Naive B cell (primary cell): ENCODE data around the gene DPYD. TPM values are rescaled to one million over a fixed set of nuclear protein-coding genes. Genes with fewer than 3 reads are reported as not detected.
A peak's percentile ranks its signal among the peaks of the same experiment; 100 is the strongest.

Experiments used
- ATAC-seq, 2 donors: fragments of 150-1000 bp; cut with Tn5 transposase; 2 replicates each; pipeline ENCODE4 v1.10.0; 2021; ENCODE audit warnings: low read depth in 2 of 2, mild to moderate bottlenecking in 2 of 2, moderate library complexity in 2 of 2
- DNase-seq: peaks from one replicate; pipeline ENCODE4 v3.0.0; 2022
- H3K27ac Mint-ChIP-seq, 6 donors: one replicate each; pipeline ENCODE4 v1.8.0; 2020 to 2022; ENCODE audit warnings: mild to moderate bottlenecking in 6 of 6, mixed read lengths in 6 of 6, moderate library complexity in 5 of 6, inconsistent platforms in 2 of 6
- H3K27me3 Mint-ChIP-seq, 3 donors: one replicate each; pipeline ENCODE4 v1.8.0; 2021 to 2022; ENCODE audit warnings: mixed read lengths in 3 of 3, mild to moderate bottlenecking in 1 of 3
- H3K36me3 Mint-ChIP-seq, 2 donors: one replicate each; pipeline ENCODE4 v1.8.0; 2020 to 2022; ENCODE audit warnings: mixed read lengths in 2 of 2, inconsistent platforms in 1 of 2, mild to moderate bottlenecking in 1 of 2
- H3K4me1 Mint-ChIP-seq, 3 donors: one replicate each; pipeline ENCODE4 v1.8.0; 2020 to 2022; ENCODE audit warnings: mixed read lengths in 3 of 3, inconsistent platforms in 1 of 3, mild to moderate bottlenecking in 1 of 3, moderate library complexity in 1 of 3
- H3K4me3 Mint-ChIP-seq, 8 donors: one replicate each; pipeline ENCODE4 v1.8.0; 2020 to 2022; ENCODE audit warnings: mild to moderate bottlenecking in 8 of 8, mixed read lengths in 8 of 8, moderate library complexity in 8 of 8, inconsistent platforms in 2 of 8
- H3K9me3 Mint-ChIP-seq, 7 donors: one replicate each; pipeline ENCODE4 v1.8.0; 2020 to 2022; ENCODE audit warnings: mixed read lengths in 7 of 7, mild to moderate bottlenecking in 5 of 7, inconsistent platforms in 2 of 7, moderate library complexity in 1 of 7
- polyA plus RNA-seq, 6 donors: library from polyadenylated mRNA; unstranded; fragments of 300-500 nt; fragmentation: Illumina TruSeq; gene quantifications; one replicate each; pipeline ENCODE4 v1.2.3, GENCODE V29; 2021; ENCODE audit warnings: low read depth in 6 of 6

Gene DPYD
- polyA plus RNA-seq, 6 donors from 2014 or later, result 13.9 to 24.6 (median 19.1) TPM

DNA sequence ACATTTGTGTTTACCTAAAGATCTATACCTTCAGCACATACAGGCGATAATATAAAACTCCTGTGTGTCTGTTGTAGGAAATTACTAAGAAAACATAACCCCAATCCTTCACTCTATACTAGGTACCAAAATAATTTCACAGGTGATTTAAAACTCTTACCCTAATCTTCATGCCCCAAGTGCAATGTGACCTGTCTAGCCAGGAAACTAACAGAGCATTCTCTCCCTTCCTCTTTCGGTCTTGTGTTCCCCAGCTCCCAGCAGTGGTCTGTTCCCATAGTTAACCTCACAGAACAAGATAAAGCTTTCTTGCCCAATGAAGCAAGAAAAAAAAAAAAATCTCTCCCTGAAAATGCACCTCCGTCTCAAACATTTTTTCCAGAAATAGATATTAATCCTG is 493.5 kb downstream of the DPYD start:
- Mint-ChIP-seq H3K9me3 (no peaks in the 10 kb centered on the region), H3K4me1 (peaks cover 3 to 6% (median 3%) of the 10 kb centered on the region in 3 donors)

DNA sequence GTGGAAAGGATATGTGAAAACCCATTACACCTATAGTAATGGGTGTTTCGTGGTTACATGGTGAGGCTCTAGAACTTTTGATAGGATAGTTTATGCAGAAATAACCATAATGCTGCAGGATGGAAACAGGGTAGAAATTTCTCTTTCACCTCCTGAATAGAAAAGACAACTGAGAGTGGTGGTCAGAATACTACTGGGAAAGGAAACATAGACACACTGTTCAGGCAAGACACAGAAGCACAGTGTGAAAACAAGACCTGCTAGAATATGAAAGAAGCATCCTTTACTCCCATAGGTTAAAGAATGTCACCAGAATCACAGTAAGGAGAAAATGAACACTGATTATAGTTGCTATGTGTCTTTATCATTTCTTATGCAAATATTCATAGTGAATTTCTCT is 496.6 kb downstream of the DPYD start:
- DNase-seq, result no peak
- no peak overlapping the region for H3K27ac Mint-ChIP-seq
- peaks cover 0 to 2% of the 10 kb centered on the region in 2 donors for H3K36me3 Mint-ChIP-seq
- H3K4me1 Mint-ChIP-seq, result peaks cover 3 to 6% (median 3%) of the 10 kb centered on the region in 3 donors
- H3K4me3 Mint-ChIP-seq, result no peak overlapping the region
- ATAC-seq, result no peak
- no peaks in the 10 kb centered on the region for H3K9me3 Mint-ChIP-seq
- H3K27me3 Mint-ChIP-seq, result no peaks in the 10 kb centered on the region

More for the DNA sequence above, 493.5 kb downstream of the DPYD start:
- no peak overlapping the region for H3K27ac Mint-ChIP-seq
- DNase-seq, result no peak
- H3K4me3 Mint-ChIP-seq, result no peak overlapping the region
- ATAC-seq, result no peak
- H3K36me3 Mint-ChIP-seq, result no peaks in the 10 kb centered on the region
- no peaks in the 10 kb centered on the region for H3K27me3 Mint-ChIP-seq

DNA sequence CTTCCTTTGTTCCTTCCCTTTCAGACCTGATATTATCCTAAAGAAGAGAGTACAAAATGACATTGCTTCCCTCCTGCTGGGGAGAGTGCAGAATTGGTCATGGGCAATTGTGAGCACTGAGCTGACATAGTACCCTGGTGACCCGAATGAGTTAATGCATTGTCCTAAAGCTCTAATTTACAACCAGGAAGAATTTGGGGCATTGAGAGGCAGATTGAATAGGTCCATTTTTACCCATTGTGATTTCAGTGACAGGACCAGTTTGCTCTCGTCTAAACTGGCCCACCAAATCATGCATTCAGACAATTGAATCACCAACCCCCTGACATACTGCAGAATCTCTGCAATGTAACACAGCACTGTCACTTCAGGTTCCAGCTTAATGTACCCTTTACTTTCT is 497.4 kb downstream of the DPYD start:
- Mint-ChIP-seq H3K9me3 (no peaks in the 10 kb centered on the region), H3K36me3 (peaks cover 0 to 6% of the 10 kb centered on the region in 2 donors), H3K4me1 (peaks cover 3 to 6% (median 3%) of the 10 kb centered on the region in 3 donors), H3K27ac (no peak overlapping the region), H3K4me3 (no peak overlapping the region), H3K27me3 (no peaks in the 10 kb centered on the region)
- no peak for ATAC-seq
- no peak for DNase-seq

DNA sequence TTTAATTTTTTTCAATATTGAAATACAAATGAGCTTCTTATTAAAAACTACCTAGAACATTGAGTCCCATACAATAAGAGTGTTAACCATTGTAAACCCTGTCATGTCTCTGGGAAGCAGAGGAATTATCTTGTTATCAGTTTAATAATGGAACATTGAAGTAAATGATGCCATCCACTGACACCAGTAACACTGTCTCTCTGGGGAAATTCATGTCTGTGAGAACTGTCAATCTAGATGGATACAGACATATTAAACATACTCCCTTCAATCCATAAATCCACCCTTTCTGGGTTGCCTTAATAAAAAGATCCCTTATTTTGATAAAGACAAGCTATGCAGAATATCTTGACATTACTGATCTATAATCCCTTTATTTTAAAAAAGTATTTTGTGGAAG is 503.2 kb downstream of the DPYD start:
- H3K4me1 Mint-ChIP-seq, result peaks cover 0 to under 1% (median 0%) of the 10 kb centered on the region in 3 donors
- no peak overlapping the region for H3K4me3 Mint-ChIP-seq
- no peaks in the 10 kb centered on the region for H3K9me3 Mint-ChIP-seq
- no peaks in the 10 kb centered on the region for H3K27me3 Mint-ChIP-seq
- H3K36me3 Mint-ChIP-seq, result peaks cover 0 to 6% of the 10 kb centered on the region in 2 donors
- ATAC-seq (no peak), DNase-seq (no peak)
- no peak overlapping the region for H3K27ac Mint-ChIP-seq

DNA sequence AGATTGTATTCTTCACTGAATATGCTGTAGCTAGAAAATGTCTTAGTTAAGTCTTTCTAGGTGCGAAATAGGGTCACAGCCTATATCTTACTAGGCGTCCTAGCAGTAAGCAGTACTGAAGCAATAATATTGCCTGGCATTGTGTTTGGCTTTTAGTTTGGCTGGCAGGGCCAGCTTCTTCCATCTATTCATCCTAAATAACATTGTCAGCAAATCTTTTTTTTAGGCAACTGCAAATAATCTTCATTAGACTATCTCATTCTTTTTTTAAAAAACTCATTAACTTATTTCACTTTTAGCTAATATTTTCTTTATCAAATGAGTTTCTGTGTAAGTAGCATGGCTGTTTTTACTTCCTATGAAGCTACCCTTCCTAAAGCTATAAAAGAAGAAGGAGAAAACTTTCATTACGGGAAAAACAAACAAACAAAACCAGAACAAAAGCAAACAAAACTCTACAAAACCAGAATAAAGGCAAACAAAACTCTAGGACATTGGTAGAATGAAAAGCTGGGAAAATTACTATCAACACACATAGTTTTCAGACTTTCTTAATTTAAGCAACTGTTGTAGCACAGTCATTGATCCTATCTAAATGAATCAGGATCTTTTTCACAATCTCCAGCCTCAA is 506.0 kb downstream of the DPYD start:
- Mint-ChIP-seq H3K9me3 (no peaks in the 10 kb centered on the region), H3K27me3 (no peaks in the 10 kb centered on the region), H3K4me1 (no peaks in the 10 kb centered on the region), H3K36me3 (peaks cover 0 to 6% of the 10 kb centered on the region in 2 donors), H3K4me3 (no peak overlapping the region), H3K27ac (no peak overlapping the region)
- no peak for DNase-seq
- ATAC-seq, result no peak

DNA sequence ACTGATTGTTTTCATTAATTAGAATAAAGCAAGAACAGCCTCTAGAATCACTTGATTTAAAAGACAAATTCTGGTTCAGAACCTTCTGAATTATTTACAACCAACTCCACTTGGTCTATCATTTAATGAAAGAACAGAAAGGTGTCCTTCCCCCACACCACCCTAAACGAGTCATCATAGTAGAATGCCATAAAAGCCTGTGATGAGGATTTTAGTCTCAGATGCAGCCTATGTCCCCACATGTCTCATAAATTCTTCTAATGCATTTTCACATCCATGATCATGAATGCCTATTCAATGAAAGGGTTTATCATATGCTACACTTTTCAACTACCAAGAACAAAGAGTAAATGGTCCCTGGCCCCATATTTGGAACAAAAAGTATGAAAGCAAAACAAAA is 508.1 kb downstream of the DPYD start:
- H3K4me1 Mint-ChIP-seq, result no peaks in the 10 kb centered on the region
- DNase-seq (no peak), ATAC-seq (no peak)
- H3K36me3 Mint-ChIP-seq, result peaks cover 0 to 11% of the 10 kb centered on the region in 2 donors
- no peak overlapping the region for H3K4me3 Mint-ChIP-seq
- no peak overlapping the region for H3K27ac Mint-ChIP-seq
- H3K9me3 Mint-ChIP-seq, result no peaks in the 10 kb centered on the region
- H3K27me3 Mint-ChIP-seq, result no peaks in the 10 kb centered on the region

DNA sequence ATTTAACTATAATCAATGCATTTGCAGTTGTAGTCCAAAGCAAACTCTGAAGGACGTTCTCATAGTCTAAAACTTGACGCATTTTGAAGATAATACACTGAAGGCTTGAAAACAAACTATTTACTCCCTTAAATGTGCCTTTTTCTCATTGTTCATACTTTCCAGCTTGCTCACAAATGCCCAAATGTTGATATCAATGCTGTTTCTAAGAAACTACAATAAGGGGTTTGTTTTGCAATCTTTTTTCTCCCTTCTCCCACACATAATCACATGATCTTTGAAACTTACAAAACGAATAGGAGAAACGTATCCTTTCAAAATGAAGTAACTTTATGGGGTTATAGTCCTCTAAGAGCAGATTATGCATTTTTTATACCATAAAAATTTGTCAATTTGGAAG is 508.7 kb downstream of the DPYD start:
- no peak overlapping the region for H3K4me3 Mint-ChIP-seq
- H3K4me1 Mint-ChIP-seq, result no peaks in the 10 kb centered on the region
- H3K36me3 Mint-ChIP-seq, result peaks cover 0 to 16% of the 10 kb centered on the region in 2 donors
- H3K27me3 Mint-ChIP-seq, result no peaks in the 10 kb centered on the region
- DNase-seq (no peak), ATAC-seq (no peak)
- no peak overlapping the region for H3K27ac Mint-ChIP-seq
- no peaks in the 10 kb centered on the region for H3K9me3 Mint-ChIP-seq

DNA sequence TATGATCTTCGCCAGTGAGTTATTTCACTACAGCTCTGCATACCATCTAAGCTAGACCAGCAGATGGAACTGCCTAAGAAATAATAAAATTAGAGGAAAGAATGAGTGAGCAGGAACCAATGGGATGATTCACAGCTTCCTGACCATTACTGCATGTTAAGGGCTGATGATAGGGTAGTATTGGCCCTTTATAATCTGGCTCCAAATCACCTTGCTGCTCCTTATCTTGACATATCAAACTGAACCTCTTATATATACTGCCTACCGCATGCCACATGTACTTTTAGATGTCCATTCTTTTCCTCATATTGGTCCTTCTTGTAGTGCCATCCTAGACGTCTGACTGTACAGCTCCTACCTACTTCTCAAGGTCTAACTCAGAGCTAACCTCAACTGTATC is 524.4 kb downstream of the DPYD start:
- peaks cover 8 to 10% of the 10 kb centered on the region in 2 donors for H3K36me3 Mint-ChIP-seq
- no peaks in the 10 kb centered on the region for H3K4me1 Mint-ChIP-seq
- ATAC-seq (no peak), DNase-seq (no peak)
- no peak overlapping the region for H3K4me3 Mint-ChIP-seq
- no peaks in the 10 kb centered on the region for H3K27me3 Mint-ChIP-seq
- no peak overlapping the region for H3K27ac Mint-ChIP-seq
- H3K9me3 Mint-ChIP-seq, result peaks cover 3 to 16% (median 13%) of the 10 kb centered on the region in 7 donors

DNA sequence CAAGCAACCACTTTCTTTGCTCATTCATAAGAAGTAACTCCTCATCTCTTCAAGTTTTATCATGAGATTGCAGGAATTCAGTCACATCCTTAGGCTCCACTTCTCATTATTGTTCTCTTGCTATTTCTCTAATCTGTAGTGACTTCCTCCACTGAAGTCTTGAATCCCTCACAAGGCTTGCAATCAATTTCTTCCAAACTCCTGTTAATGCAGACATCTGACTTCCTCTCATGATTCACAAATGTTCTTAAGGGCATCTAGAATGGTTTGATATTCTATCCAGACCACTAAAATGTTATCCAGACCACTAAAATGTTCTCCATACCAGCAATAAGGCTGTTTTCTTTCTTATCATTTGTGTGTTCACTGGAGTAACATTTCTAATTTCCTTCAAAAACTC is 528.1 kb downstream of the DPYD start:
- Mint-ChIP-seq H3K27me3 (no peaks in the 10 kb centered on the region), H3K4me1 (peaks cover 0 to 3% (median 0%) of the 10 kb centered on the region in 3 donors), H3K36me3 (peaks cover 0 to 10% of the 10 kb centered on the region in 2 donors), H3K9me3 (peaks cover 3 to 13% (median 6%) of the 10 kb centered on the region in 7 donors), H3K27ac (no peak overlapping the region), H3K4me3 (no peak overlapping the region)
- DNase-seq, result no peak
- no peak for ATAC-seq

DNA sequence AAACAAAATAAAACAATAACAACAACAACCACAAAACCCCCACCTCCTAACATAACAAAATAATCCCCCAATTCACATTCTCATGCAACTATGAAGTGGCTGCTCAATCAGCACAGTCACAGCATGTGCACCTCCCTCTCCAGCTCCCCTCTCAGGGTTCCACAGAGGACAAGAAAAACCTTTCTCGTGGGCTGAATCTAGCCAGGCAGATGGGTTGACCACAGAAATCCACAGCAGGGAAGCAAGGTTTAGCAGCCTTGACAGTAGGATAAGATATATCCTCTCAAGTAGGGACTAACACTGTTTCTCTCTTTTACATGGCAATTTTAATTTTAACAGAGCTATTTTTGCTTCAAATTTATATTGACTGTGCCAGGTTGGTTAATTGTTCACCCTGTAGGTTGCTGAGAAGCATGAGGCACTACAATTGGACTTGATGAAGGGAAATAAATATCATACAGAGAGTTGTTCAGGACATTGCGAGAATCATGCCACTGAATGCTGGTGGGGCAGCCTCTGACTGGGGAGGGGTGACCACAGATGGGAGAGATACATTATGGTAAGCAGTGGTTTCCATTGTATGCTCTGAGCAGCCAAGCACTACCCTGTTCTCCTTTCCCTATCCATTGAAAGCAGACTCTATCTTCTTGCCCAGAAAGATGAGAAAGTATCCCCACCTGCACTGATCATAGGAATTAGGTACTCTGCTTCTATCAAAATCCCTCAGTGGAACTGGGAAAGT is 535.1 kb downstream of the DPYD start:
- H3K27ac Mint-ChIP-seq, result no peak overlapping the region
- DNase-seq (no peak), ATAC-seq (no peak)

DNA sequence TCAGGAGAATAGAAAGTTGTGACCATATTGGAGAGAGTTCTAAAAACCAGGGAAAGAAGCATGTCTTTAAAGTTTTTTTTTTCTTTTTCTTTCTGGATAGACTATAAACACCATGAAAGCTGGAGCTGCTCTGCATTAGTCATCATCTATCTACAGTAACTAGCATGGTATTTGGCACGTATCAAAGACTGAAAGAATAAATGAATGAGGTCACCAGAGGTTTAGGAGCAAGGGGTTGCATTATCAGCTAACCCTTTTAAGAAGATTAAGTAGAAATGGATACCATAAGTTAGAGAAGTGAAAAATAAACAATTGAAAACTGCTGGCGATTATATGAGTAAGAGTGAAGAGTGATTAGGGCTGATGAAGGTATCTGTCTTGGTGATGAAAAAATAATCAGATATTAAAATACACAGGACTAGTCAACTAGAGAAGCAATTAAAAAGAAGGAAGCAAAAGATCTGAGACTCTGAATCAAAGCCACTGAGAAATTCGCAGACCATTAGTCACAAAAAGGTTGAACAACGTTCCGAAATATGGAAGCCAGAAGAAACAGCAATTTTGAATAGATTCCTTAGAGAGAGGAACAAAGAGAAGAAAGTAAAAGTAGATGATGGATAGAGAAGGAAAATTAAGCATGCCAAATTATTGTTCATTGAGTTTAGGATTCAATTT is 536.4 kb downstream of the DPYD start:
- ATAC-seq, result no peak
- Mint-ChIP-seq H3K4me1 (peaks cover 0 to 6% (median 0%) of the 10 kb centered on the region in 3 donors), H3K36me3 (no peaks in the 10 kb centered on the region), H3K4me3 (no peak overlapping the region), H3K27me3 (no peaks in the 10 kb centered on the region), H3K27ac (peak overlapping the region in 1 of 6 donors; percentile 10), H3K9me3 (peaks cover 0 to 1% (median 0%) of the 10 kb centered on the region in 7 donors)
- DNase-seq, result no peak

More for the DNA sequence above, 535.1 kb downstream of the DPYD start:
- peaks cover 0 to 1% (median 0%) of the 10 kb centered on the region in 7 donors for H3K9me3 Mint-ChIP-seq
- no peak overlapping the region for H3K4me3 Mint-ChIP-seq
- no peaks in the 10 kb centered on the region for H3K27me3 Mint-ChIP-seq
- H3K36me3 Mint-ChIP-seq, result no peaks in the 10 kb centered on the region
- H3K4me1 Mint-ChIP-seq, result peaks cover 0 to 6% (median 0%) of the 10 kb centered on the region in 3 donors

DNA sequence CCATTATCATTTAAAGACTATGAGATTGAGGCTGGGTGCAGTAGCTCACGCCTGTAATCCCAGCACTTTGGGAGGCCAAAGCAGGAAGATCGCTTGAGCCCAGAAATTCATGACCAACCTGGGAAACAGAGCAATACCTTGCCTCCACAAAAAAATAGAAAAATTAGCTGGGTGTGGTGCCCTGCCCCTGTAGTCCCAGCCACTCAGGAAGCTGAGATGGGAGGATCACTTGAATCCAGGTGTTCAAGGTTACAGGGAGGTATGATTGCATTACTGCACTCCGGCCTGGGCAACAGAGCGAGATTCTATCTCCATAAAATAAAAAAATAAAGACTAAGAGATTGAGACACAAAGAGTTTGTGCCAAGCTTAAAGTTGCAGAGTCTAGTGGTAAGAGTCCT is 537.0 kb downstream of the DPYD start:
- DNase-seq, result no peak
- Mint-ChIP-seq H3K27ac (no peak overlapping the region), H3K27me3 (no peaks in the 10 kb centered on the region), H3K36me3 (peaks cover 0 to 4% of the 10 kb centered on the region in 2 donors), H3K4me1 (peaks cover 0 to 6% (median 0%) of the 10 kb centered on the region in 3 donors), H3K4me3 (no peak overlapping the region), H3K9me3 (peaks cover 0 to 1% (median 0%) of the 10 kb centered on the region in 7 donors)
- ATAC-seq, result no peak

DNA sequence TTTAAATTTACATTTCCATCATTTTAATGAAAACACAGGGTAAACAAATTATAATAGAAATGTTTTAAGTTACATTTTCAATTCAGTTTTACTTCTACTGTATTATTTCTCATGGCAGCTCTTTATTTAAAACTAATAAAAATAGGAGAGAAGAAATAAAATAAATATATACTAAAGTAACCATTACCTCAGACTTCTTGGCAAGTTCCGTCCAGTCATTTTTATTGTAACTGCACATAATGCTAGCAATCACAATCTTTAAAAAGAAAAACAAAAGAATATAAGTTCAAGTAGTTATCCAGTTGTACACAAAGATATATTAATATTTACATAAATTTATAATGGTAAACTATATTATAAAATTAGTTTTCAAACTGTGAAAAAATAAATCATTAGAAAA is 538.6 kb downstream of the DPYD start:
- H3K4me1 Mint-ChIP-seq, result no peaks in the 10 kb centered on the region
- DNase-seq (no peak), ATAC-seq (no peak)
- peaks cover 0 to 1% (median 0%) of the 10 kb centered on the region in 7 donors for H3K9me3 Mint-ChIP-seq
- no peak overlapping the region for H3K4me3 Mint-ChIP-seq
- H3K27ac Mint-ChIP-seq, result no peak overlapping the region
- no peaks in the 10 kb centered on the region for H3K27me3 Mint-ChIP-seq
- peaks cover 0 to 13% of the 10 kb centered on the region in 2 donors for H3K36me3 Mint-ChIP-seq
